ENCODE results near the gene MFSD12.

- no peak for TF ChIP-seq CTCF (conservative IDR thresholded peaks at IDR 0.05; ENCODE audit: low read depth, low read length)
- no peak for TF ChIP-seq EZH2 (IDR thresholded peaks at IDR 0.05; ENCODE audit: borderline replicate concordance, low read depth, low read length, poor library complexity, severe bottlenecking)
Measured at GRCh38 chr19:3604987-3605343, 47.6 kb upstream of the MFSD12 start.

All from A673 (cell line).